HG02884 (cell line): ENCODE data around the gene PPP2R3B.
"Not testable (repeated sequence)": the region's sequence is repeated elsewhere in the genome, so short reads cannot be mapped to it uniquely, and the experiment has no call there.

Experiments used
- ATAC-seq: cut with Tn5 transposase; IDR thresholded peaks from one replicate; pipeline ENCODE4 v1.9.1; 2021; ENCODE audit warnings: mild to moderate bottlenecking, moderate library complexity; ENCODE audit not compliant: unreplicated experiment

PPP2R3B gene

DNA sequence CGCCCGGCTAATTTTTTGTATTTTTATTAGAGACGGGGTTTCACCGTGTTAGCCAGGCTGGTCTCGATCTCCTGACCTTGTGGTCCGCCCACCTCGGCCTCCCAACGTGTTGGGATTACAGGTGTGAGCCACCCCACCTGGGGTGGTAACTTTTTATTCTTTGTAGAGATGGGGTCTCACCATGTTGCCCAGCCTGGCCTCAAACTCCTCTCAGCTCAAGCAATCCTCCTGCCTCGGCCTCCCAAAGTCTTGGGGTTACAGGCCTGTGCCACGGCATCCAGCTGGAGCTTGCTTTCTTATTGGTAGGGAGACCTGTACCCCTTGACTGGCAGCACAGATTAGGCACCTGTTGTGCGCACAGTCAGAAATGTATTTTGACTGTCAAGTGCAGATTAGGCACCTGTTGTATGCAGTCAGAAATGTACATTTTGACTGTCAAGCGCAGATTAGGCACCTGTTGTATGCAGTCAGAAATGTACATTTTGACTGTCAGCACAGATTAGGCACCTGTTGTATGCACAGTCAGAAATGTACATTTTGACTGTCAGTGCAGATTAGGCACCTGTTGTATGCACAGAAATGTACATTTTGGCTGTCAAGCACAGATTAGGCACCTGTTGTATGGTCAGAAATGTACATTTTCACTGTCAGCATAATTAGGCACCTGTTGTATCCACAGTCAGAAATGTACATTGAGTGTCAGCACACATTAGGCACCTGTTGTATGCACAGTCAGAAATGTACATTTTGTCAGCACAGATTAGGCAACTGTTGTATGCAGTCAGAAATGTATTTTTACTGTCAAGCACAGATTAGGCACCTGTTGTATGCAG is 80.7 kb downstream of the PPP2R3B start:
- ATAC-seq: not testable (repeated sequence)

DNA sequence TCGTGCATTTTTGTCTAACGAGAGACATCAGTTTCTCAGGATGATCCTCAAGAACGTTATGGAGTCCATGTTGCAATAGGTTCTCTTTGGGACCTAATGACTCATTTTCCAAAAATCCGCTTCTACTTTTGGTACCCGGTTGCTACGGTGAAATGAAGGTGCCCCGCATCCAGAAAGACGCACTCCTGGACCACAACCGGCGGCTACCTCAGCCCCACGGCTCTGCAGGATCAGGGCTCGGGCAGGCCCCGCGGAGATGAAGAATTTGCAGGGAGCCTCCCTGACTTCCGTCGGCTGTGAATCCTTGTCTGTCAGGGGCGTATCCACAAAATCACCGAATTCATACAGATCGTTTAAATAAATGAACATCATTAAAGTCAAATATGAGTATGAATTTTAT is 83.7 kb downstream of the PPP2R3B start:
- ATAC-seq: no peak

DNA sequence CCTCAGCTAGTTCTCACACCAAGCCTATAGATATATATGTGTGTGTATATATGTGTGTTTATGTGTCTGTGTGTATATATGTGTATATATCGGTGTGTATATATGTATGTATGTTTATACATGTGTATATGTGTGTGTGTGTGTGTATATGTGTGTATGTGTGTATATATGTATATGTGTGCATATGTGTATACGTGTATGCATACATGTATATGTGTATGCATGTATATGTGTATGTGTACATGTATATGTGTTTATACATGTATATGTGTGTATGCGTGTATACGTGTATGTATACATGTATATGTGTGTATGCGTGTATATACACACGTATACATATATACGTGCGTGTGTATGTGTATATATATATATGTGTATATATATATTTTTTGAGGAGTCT is 86.4 kb downstream of the PPP2R3B start:
- no peak for ATAC-seq

DNA sequence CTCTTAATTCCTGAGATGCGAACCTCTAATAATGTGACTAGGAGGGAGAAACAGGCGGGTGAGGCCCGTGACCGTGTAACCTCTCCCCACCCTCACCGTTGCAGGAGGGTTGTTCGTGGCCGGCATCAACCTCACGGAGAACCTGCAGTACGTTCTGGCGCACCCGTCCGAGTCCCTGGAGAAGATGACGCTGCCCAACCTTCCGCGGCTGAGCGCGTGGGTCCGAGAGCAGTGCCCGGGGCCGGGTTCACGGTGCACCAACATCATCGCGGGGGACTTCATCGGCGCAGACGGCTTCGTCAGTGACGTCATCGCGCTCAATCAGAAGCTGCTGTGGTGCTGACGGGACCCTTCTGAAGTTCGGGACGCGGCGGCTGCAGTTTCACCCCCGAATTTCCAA is 87.7 kb downstream of the PPP2R3B start:
- no peak for ATAC-seq

DNA sequence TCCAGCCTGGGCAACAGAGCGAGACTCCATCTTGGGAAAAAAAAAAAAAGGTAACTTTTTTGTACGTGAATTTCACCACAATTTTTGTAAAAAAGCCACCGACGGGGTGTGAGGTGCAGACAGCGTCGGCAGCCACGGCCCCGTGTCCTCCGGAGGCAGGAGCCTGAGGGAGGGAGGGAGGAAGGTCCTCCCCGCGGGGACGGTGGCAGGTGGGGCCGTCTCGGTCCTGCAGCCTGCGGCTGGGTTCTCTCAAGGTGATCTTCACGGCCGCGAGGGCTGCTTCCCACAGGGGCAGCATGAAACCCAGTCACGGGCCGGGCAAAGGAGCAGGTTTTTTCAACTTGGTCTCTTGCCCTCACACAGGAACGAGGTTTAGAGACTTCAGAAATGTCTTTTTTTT is 91.6 kb downstream of the PPP2R3B start:
- no peak for ATAC-seq

DNA sequence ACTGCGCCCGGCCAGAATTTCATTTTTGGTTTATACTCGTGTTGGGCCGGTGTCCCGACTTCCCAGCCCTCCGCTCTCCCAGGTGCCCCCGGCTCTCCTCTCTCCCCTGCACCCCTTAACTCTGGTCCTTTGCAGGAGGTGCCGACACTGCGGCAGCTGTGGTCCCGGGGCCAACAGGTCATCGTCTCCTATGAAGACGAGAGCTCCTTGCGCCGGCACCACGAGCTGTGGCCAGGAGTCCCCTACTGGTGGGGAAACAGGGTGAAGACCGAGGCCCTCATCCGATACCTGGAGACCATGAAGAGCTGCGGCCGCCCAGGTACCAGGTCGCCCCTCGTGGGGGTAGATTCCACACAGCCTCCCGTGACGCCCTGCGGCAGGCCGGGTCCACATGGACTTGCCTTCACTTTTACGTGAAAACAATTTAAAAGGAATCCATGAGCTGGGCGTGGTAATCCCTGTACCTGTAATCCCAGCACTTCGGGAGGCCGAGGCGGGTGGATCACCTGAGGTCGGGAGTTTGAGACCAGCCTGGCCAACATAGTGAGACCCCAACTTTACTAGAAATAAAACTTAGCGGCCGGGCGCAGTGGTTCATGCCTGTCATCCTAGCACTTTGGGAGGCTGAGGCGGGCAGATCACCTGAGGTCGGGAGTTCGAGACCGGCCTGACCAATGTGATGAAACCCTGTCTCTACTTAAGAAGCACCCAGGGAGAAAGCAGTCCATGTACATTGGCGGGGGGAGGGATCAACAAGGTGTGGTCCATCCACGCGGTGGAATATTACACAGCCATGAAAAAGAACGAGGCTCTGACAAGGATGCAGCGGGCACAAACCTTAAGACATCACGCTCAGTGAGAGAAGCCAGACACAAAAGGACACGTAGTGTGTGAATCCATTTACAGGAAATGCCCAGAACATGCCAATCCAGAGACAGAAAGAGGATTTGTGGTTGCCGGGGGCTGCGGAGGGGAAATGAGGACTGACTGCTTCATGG is 93.5 kb downstream of the PPP2R3B start:
- ATAC-seq: no peak

DNA sequence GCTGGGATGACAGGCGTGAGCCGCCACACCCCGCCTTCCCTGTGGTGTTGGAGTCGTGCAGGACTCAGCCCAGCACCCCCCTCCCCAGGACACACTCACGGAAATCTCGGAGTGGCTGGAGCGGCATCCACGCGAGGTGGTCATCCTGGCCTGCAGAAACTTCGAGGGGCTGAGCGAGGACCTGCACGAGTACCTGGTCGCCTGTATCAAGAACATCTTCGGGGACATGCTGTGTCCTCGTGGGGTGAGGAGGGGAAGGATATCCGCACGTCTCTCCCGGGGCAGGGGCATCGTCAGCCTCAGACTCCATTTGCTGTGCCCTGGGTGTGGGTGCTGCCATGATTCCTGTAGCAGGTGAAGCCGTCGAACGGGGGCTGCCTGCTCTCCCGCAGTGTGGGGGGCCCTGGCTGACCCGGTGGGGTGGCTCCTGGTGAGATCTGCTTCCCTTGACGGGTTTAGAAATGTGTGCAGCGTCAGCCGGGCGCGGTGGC is 95.3 kb downstream of the PPP2R3B start:
- no peak for ATAC-seq

DNA sequence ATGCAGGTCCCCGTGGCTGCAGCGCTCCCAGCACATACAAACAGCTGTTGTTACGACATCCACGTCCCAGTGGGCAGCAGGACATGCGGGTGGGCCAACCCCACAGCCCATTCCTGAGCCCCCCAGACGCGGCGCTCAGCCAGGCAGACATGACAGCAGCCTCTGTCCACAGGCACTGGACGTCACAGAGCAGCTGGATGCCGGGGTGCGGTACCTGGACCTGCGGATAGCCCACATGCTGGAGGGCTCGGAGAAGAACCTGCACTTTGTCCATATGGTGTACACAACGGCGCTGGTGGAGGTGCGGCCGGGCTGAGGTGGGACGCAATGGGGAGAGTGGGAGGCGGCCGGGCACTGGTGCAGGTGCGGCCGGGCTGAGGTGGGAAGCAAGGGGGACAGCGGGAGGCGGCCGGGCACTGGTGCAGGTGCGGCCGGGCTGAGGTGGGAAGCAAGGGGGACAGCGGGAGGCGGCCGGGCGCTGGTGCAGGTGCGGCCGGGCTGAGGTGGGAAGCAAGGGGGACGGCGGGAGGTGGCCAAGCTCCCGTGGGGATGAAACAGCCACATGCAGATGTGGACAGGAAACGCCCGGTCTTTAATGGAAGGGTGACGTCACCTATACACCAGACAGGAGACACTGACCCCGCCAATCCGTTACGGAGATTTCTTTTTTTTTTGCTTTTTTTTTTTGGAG is 96.1 kb downstream of the PPP2R3B start:
- no peak for ATAC-seq

DNA sequence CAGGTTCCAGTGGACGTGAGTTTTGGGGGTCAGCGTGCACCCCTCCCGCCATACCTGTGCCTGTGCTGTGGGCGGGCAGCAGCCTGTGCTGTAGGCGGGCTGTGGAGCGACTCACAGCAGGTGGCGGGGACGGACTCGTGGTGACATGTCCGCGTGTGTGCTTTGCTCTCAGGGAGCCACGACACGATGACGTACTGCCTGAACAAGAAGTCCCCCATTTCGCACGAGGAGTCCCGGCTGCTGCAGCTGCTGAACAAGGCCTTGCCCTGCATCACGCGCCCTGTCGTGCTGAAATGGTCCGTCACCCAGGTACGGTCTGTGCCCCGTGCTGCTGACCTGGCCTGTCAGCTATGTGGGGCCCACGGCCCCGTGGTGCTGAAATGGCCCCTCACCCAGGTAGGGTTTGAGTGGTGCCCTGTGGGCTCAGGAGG is 98.1 kb downstream of the PPP2R3B start:
- ATAC-seq: no peak

DNA sequence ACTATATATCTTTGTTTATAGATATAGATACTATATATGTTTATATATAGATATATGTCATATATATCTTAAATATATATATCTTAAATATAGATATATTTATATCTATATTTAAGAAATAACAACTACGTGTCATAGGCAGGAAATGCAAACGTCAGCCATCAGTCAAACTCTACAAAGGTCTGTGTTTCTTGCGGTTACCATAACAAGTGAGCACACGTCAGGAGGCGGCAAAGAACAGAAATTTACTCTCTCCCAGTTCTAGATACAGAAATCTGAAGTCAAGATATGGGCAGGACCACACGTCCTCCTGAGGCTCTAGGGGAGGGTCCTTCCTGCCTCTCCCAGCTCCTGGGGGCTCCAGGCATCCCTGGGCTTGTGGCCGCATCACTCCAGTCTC is 99.0 kb downstream of the PPP2R3B start:
- no peak for ATAC-seq

DNA sequence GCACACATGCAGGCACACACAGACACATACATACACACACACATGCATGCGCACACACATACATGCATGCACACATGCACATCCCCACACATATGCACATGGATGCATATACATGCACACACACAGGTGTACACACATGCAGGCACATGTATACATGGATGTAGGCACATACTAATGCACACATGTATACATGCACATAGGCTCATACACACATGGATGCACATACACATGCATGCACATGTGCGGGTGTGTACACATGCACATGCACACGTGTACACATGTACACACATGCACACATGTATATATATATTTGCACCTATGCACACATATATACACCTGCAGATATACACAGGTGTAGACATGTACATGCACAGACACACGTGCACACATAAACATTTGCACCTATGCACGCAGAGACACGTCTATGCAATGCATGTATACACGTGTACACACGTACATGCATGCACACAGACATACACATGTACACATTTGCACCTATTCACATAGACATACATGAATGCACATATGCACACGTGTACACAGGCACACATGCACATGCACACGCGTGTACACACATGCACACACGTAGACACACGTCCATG is 101.5 kb downstream of the PPP2R3B start:
- ATAC-seq: no peak
